Hematopoietic multipotent progenitor cell treated with erythropoietin and hydrocortisone succinate and interleukin-3 and kit ligand, for 6 days (in vitro differentiated cells): Measurements from ENCODE around the gene EMILIN2.
"Not testable (repeated sequence)": the region's sequence is repeated elsewhere in the genome, so short reads cannot be mapped to it uniquely, and the experiment has no call there.

Experiments used
- DNase-seq: peaks from one replicate; pipeline ENCODE4 v3.0.0-alpha.2; 2015

Gene EMILIN2

GRCh38 chr18:2901423-2901985 is 54.7 kb downstream of the EMILIN2 start:
- DNase-seq = no peak

- DNase-seq = no peak
Observed at GRCh38 chr18:2902327-2902726, 55.5 kb downstream of the EMILIN2 start.

DNA sequence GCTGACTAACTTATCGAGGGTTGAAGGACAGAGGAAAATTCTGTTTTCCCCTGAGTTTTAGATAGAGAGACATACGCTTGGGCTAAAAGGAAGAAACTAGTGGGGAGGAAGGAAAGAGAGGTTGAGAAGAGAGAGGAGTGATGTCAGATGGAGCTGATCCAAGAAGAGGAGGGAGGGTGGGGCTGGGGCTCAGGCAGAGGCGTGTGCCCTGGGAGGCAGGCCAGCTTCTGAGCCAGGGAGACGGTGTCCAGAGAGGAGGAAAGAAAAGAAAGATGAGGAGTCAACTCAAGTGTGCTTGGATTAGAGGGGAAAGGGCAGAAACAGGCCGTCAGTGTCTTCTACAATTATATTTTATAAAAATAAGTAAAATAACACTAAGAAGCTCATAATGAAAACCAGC is 56.2 kb downstream of the EMILIN2 start:
- peak; percentile 76 for DNase-seq

- DNase-seq = peak; percentile 82
Observed at GRCh38 chr18:2905854-2906703, 59.3 kb downstream of the EMILIN2 start.

DNA sequence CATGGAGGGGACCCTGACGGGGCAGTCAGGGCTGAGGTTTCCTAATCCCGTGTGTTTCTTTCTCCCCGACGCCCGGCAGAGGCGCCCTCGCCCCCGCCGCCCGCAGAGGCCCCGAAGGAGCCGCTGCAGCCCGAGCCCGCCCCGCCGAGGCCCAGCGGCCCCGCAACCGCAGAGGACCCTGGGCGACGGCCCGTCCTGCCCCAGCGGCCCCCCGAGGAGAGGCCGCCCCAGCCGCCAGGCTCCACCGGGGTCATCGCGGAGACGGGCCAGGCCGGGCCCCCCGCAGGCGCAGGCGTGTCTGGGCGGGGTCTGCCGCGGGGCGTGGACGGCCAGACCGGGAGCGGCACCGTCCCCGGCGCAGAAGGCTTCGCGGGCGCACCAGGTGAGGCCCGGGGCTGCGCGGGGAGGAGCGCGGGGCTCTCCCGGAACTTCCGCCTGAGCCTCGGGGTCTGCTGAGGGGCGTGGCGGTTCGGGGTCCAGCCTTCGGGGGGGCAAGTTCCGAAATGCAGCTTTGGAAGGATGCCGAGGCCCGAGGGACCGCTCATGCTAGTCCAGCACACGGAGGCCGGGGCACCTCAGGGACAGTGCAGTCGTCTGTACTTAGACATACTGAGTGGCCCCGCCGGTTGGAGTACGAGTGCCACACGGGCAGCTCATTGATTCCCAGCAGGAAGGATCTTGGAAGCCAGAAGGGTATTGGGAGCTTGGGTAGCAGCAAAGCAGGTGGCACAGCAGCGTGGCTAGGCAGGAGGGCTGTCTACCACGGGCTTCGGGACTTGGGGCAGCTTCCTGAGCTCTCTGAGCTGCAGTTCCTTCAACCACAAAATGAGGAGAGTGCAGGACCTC is 60.1 kb downstream of the EMILIN2 start:
- peak; percentile 54 for DNase-seq

DNA sequence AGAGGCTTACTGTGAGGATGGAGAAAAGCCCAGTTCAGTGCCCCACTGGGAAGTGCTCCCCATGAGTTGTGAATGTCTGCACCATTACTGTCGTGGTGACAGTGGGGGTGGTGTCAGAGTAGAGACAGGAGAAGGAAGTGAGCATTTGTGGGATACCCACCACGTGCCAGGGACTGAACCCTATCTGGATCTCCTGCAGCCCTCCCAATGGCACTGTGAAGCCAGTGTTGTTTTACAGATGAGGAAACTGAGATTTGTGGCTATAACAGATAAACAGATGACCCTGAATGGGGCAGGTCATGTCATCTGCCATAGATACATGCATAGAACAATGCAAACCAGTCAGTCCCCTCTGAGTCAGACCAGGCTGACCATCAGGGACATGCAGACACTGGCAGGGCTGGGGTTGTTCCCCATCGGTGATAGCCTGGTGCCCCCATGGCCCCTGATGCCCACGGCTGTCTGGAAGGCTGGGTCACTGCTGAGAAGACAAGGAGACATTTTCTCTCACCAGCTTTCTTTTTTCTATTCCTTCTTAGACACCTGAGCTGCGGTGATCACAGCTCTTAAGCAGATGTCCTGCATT is 60.8 kb downstream of the EMILIN2 start:
- DNase-seq = peak; percentile 53

GRCh38 chr18:2908166-2908945 is 61.5 kb downstream of the EMILIN2 start:
- no peak for DNase-seq

- no peak for DNase-seq
Observed at GRCh38 chr18:2908946-2909335, 62.1 kb downstream of the EMILIN2 start.

- no peak for DNase-seq
Observed at GRCh38 chr18:2909431-2910140, 62.8 kb downstream of the EMILIN2 start.

GRCh38 chr18:2910261-2910660 is 63.5 kb downstream of the EMILIN2 start:
- no peak for DNase-seq

DNA sequence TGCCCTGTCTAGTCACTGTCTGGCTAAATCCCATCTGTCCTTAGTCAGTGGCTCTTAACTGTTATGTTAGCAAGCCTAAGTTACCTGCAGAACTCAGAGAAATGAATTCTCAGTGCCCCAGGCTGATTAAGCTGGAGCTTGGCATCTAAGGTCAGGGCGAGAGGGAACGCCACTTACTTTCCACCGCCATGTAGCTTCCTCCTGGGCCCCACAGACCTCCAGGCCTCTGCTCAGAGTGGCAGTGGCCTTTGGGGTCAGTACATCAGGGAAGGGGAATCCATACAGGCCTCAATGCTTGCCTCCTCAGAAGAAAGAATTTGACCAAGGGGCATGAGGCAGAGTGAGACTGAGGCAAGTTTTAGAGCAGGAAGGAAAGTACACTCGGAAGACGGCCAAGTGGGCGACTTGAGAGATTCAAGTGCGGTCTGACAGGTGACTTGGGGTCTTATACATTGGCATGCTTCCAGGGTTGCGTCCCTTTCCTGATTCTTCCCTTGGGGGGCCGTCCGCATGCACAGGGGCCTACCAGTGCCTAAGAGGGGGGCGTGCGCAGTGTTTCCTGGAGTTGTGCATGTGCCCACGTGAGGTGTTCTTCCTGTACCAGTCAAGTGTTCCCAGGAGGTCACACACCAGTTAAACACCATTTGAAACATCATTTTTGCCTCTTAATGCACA is 64.1 kb downstream of the EMILIN2 start:
- no peak for DNase-seq

DNA sequence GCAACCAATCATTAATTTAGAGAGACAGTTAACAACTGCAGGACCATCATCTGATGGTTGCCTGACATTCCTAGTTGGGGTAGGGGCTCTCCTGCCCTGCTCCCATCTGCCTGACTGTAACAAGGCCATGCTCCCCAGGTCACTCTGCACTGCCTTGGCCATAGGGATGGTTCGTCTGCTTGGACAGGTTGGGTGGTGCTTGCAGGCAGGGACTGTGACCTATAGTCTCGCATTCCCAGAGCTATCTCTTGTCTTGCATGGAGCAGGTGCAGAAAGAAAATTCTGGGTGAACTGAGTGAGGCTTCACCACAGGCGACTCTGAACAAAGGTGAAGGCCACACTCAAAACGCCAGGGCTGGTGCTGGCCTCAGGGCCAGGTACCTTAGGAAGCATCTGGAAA is 64.7 kb downstream of the EMILIN2 start:
- no peak for DNase-seq

GRCh38 chr18:2912357-2913299 is 65.8 kb downstream of the EMILIN2 start:
- no peak for DNase-seq

DNA sequence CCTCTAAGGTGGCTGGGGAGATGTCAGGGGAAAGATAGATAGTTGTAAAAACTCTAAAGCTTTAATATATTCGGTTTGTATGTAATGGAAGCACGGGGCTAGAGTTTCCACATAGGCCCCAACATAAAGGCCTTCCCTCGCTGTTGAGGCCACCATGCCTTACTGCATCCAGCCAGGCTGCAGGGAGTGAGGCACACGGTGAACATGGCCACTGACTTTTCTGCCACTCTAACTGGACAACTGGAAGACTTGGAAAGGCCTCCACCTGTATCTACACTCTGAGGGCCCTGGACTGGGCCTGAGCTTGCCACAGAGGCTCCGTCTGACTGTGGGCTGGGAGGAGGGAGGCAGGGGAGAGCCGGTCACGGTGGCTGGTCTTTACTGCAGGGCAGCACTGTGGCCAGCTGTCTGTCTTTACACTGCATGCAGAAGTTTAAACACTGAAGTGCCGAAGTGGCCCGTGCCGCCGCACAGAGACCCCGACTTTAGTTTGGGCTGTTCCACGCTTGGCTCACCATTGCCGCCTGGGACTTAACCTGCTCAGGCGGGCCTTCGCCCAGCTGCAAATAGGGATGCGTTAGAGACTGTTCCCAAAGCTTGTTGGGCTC is 66.7 kb downstream of the EMILIN2 start:
- DNase-seq = no peak

DNA sequence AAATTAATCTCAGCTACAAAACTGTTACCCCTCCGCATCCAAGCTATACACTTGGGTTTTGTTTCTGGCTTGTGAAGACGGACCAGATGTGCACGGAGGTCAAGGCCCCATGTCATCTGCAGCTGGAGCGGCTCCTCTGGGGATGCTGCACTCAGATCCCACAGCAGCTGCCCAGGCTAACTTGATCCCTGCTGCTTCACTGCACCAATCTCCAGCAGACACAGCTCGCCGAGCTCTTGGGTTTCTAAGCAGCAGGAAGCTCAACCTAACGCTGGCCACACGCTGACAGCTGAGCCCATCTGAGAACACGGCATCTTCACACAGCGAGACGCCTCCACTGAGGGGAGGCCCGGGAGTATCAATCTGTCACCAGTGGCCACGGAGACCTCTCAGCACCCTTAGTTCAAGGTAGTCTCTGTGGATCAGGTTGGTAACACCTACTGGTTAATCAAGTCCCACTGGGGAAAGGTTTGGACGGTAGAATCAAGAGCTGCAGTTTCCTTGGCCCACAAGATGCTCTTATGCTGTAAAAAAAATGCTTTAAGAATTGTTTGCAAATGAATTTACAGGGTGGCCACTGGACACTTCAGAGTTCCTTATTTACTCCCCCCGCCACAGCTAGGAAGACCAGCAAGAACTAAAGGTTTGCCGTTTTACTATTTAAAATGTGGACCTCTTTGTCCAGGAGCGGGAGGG is 67.5 kb downstream of the EMILIN2 start:
- DNase-seq = no peak

- no peak for DNase-seq
Observed at GRCh38 chr18:2914881-2915240, 68.1 kb downstream of the EMILIN2 start.

GRCh38 chr18:2915486-2915885 is 68.7 kb downstream of the EMILIN2 start:
- DNase-seq = not testable (repeated sequence)

GRCh38 chr18:2916184-2916583 is 69.4 kb downstream of the EMILIN2 start:
- DNase-seq = no peak
